NCI-H2171 (cell line): ENCODE measurements around the gene C4orf36.
A peak's percentile ranks its signal among the peaks of the same experiment; 100 is the strongest.
"Not testable (repeated sequence)": the region's sequence is repeated elsewhere in the genome, so short reads cannot be mapped to it uniquely, and the experiment has no call there.

Experiments
- DNase-seq: peaks from one replicate; lab custom pipeline; 2025; lab: John Stamatoyannopoulos, UW

The C4orf36 gene

GRCh38 chr4:86917212-86918039, 25.2 kb upstream of the C4orf36 start:
- DNase-seq: no peak

- DNase-seq: no peak
Observed at GRCh38 chr4:86916392-86916791, 24.2 kb upstream of the C4orf36 start.

GRCh38 chr4:86910820-86911684, 18.8 kb upstream of the C4orf36 start:
- DNase-seq: no peak

GRCh38 chr4:86910369-86910768, 18.1 kb upstream of the C4orf36 start:
- no peak for DNase-seq

GRCh38 chr4:86909546-86910295, 17.5 kb upstream of the C4orf36 start:
- no peak for DNase-seq

- DNase-seq: peak; percentile 6
Observed at GRCh38 chr4:86908251-86908657, 16.0 kb upstream of the C4orf36 start.

- no peak for DNase-seq
Observed at GRCh38 chr4:86901864-86902263, 9.6 kb upstream of the C4orf36 start.

- DNase-seq: no peak
Observed at GRCh38 chr4:86898562-86898961, 6.3 kb upstream of the C4orf36 start.

GRCh38 chr4:86896596-86896995, 4.4 kb upstream of the C4orf36 start:
- DNase-seq: no peak

GRCh38 chr4:86895692-86896488, 3.7 kb upstream of the C4orf36 start:
- peak; percentile 19 for DNase-seq

GRCh38 chr4:86894455-86894854, 2.2 kb upstream of the C4orf36 start:
- DNase-seq: no peak

GRCh38 chr4:86893136-86893535, 914 bp upstream of the C4orf36 start:
- no peak for DNase-seq

GRCh38 chr4:86892636-86892960, 376 bp upstream of the C4orf36 start:
- peak; percentile 40 for DNase-seq

- no peak for DNase-seq
Observed at GRCh38 chr4:86890790-86891189, 1.4 kb downstream of the C4orf36 start.

GRCh38 chr4:86879641-86880040, 12.6 kb downstream of the C4orf36 start:
- DNase-seq: no peak

- DNase-seq: no peak
Observed at GRCh38 chr4:86878640-86879039, 13.6 kb downstream of the C4orf36 start.

GRCh38 chr4:86876894-86877685, 15.1 kb downstream of the C4orf36 start:
- no peak for DNase-seq

GRCh38 chr4:86875436-86875835, 16.8 kb downstream of the C4orf36 start:
- DNase-seq: not testable (repeated sequence)

GRCh38 chr4:86872135-86872534, 20.1 kb downstream of the C4orf36 start:
- no peak for DNase-seq

- no peak for DNase-seq
Observed at GRCh38 chr4:86870442-86871069, 21.7 kb downstream of the C4orf36 start.
